HG02884 (cell line): ENCODE data around the gene IGLL5.

Experiments used
- ATAC-seq: cut with Tn5 transposase; IDR thresholded peaks from one replicate; pipeline ENCODE4 v1.9.1; 2021; ENCODE audit warnings: mild to moderate bottlenecking, moderate library complexity; ENCODE audit not compliant: unreplicated experiment

IGLL5 gene

GRCh38 chr22:22936915-22937656 lies 49.5 kb downstream of the IGLL5 start:
- ATAC-seq = no peak

- ATAC-seq = no peak
Observed at GRCh38 chr22:22937894-22938480, 50.4 kb downstream of the IGLL5 start.

DNA sequence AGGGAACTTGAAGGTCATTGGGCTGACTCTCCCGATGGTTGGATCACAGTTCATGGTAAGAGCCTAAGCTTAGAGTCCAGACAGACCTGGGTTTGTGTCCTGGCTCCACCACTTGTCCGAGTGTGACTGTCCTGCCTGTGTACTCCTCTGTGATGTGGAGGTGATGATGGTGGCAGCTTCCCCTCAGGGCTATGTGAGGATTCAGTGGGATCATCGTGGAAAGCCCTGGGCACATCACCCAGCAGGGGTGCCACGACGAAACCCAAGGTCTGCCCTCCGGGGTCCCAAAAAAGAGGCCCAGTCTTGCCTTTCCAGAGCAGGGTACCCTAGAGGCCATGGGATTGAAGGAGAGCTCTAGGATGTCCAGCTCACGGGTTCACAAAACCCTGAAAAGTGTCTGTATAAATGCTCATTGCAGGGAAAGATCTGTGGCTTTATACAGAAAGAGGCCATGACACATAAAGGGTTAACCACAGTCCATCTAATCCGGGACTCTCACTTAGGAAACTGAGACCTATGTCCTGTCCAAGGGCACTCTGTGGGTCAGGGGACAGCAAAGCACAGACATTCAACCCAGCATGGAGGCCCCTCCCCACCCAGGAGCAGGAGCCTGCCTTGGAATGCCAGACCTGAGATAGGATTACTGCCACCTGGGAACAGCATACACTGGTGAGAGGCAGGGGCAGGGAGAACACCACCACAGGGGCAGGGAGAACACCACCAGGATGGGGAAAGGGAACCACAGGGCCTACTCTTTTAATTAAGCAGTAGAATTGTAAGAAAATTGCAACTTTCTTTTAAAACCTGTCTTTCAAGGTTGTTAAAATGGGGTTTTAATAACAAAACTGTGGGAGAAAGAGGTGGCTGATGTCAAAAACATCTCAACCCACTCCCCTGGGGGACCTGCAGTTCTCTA lies 51.3 kb downstream of the IGLL5 start:
- ATAC-seq = no peak

DNA sequence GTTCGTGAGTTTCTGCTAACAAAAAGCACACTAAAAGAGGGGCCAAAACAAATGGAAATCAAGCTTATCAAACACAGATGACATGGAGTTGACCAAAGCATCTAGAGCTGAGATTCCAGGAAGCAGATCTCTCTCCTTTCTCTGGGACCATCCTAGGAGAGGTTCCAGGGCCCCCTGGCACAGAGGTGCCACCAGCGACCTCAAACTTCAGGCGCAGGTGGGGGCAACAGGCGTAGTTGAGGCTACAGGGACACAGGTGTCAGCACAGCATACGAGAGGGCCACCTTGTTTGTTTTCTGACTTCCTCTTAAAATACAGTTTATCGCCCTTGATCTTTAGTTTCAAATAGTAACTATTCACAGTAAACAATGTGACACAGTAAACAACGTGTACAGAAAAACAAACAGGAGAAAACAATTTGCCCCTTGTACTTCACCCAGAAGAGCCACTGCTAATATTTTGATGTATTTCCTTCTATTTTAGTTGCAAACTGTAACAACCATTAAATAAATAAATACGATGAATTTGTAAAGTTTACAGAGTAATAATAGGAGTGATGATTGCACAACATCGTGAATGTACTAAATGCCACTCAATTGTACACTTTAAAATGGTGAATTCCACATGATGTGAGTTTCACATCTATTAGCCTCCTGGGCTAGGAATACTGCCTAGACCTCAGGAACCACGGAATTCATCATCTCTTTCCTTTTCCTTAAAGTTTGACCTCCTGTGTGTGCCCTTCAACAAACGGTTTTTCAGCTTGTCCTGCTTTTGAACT lies 52.2 kb downstream of the IGLL5 start:
- no peak for ATAC-seq

- no peak for ATAC-seq
Observed at GRCh38 chr22:22940961-22941605, 53.5 kb downstream of the IGLL5 start.

DNA sequence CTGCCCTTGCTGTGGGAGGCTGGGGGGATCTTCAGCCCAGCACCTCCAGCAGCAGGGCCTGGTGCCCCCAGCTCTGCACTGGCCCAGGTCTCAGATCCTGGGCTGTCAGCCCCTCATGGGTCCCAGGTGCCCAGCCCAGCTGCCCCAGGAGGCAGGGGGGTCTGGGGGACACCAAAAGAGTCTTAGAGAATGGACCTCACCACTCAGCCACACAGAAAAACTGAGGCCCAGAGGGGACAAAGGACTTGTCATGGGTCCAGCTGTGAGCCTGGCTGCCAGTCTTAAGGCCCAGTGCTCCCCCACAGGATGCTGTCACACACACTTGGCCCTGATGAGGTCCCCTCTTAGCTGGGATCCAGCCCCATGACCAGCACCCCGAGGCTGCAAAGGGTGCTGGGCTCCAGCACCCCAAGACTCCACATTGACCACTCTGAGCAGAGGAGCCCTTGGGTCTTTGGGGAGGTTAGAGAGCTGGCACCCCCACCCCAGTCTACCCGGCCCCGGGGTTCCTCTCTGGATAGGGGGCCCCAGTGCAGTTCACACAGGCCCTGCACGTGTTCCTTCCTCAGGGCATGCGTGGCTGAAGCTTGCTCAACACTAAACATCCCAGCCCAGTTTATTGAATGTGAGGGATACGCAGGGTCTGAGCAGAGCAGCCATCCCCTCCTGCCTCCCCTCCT lies 54.4 kb downstream of the IGLL5 start:
- ATAC-seq = no peak

- ATAC-seq = no peak
Observed at GRCh38 chr22:22942511-22943329, 55.1 kb downstream of the IGLL5 start.

DNA sequence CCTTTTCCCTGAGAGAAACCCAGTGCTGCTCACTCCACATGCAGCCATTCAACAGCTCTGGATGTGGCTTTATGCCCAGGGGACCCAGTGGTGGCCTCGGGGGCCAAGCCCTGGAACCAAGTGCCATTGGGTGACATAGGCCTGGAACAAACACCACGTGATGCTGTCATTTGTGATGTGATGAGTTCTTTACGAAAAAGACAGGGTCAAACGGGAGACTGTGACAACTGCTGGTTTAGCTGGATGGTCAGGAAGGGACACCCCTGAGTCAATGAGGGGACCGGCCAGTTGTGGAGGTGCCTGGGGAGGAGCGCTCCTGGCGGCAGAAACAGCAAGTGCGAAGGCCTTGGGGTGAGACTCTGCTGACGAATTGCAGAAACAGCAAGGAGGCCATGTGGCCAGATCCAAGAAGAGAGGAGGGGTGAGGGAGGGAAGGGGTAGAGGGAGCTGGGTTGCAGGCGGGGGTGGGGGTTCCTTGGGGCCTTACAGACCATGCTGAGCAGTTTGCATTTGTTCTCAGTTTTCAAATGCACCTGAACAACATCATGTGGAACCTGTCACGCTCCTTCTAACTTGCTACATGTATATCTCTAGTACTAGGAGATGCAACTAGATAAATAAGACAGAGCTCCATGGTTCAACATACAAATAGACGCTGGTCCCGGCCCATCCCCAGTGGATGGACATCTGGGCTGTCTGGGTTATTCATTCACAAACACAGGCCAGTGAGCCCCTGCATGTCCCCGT lies 56.1 kb downstream of the IGLL5 start:
- ATAC-seq = no peak

DNA sequence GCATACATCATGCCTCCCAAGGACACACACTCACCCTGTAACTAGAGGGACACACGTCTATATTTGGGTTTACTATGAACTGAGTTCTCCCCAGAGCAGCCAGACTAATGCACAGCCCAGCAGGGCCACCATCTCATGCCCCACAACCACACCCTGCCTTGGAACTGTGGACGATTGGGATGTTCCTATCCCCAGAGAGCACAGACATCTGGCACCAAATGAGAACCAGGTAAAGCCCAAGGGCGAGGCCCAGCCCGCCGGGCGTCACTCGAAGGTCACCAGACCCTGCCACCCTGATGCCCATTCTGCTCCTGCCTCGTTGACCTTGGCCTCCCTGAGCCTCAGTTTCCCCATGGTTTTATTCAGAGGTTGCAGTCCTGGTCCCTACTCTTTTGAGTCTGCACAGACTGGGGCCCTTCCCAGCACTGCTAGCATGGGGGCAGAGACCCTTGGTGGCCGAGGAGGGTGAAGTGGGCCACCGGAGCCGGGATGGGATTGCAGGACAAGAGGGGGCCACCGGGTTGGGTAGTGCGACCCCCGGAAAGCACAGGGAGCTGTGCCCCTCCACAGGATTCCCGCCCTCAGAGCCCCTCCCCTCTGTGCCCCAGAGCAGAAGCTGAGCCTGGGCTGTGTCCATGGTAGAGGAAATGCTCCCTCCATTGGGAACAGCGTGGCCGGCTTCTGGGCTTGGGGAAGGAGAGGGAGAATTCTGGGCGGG lies 56.8 kb downstream of the IGLL5 start:
- ATAC-seq = no peak

DNA sequence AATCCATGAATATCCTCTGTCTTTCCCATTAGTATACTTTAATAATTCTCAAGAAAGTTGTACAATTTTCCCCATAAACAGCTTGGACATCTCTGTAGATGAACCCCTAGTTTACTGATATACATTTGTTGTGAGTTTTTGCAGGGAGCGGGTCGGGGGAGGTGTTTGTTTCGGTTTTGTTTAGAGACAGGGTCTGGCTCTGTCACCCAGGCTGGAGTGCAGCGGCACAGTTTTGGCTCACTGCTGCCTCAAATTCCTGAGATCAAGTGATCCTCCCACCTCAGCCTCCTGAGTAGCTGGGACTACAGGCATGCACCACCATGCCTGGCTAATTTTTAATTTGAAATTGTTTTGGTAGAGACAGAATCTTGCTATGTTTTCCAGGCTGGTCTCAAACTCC lies 57.6 kb downstream of the IGLL5 start:
- no peak for ATAC-seq
